HepG2 (cell line): ENCODE measurements around the gene PDZD7. TPM values are rescaled to one million over a fixed set of nuclear protein-coding genes. Genes with fewer than 3 reads are reported as not detected.

Source experiments
- ARHGAP35 ChIP-seq: sonication (generic); formaldehyde crosslinking; IDR thresholded peaks from 2 replicates; pipeline ENCODE4 v1.9.0; 2022; ENCODE audit warnings: mild to moderate bottlenecking, inconsistent platforms, moderate library complexity, missing genetic modification reagents, borderline replicate concordance
- CC2D1A ChIP-seq: sonication (generic); formaldehyde crosslinking; IDR thresholded peaks from 2 replicates; pipeline ENCODE4 v1.8.1; 2023; ENCODE audit warnings: mild to moderate bottlenecking, missing genetic modification reagents
- E2F2 ChIP-seq: sonication (generic); formaldehyde crosslinking; IDR thresholded peaks from 2 replicates; pipeline ENCODE4 v1.4.0; 2020; ENCODE audit warnings: missing genetic modification reagents, borderline replicate concordance
- ERF ChIP-seq: IDR thresholded peaks from 2 replicates; pipeline ENCODE4 v1.6.1; 2018; ENCODE audit warnings: missing biosample characterization, missing genetic modification reagents
- ETV6 ChIP-seq: sonication (generic); formaldehyde crosslinking; conservative IDR thresholded peaks from 2 replicates; pipeline ENCODE4 v1.4.0; 2020; ENCODE audit warnings: missing genetic modification reagents
- GABPA ChIP-seq, 2 experiments: IDR thresholded peaks; 2 replicates each; pipeline ENCODE4 v1.6.1; 2011 to 2016; ENCODE audit warnings: low read depth in 2 of 2, low read length in 1 of 2, missing biosample characterization in 1 of 2, missing genetic modification characterization in 1 of 2
- GATAD2A ChIP-seq: IDR thresholded peaks from 2 replicates; pipeline ENCODE4 v1.6.1; 2016
- HNRNPL ChIP-seq: fragments of 200-400 bp; formaldehyde crosslinking; IDR thresholded peaks from 2 replicates; pipeline ENCODE4 v1.6.1; 2017; ENCODE audit warnings: mild to moderate bottlenecking, low read depth, low read length
- KMT2B ChIP-seq: IDR thresholded peaks from 2 replicates; pipeline ENCODE4 v1.6.1; 2016; ENCODE audit warnings: missing genetic modification reagents, missing compliant biosample characterization
- LCORL ChIP-seq, 2 experiments: fragments of 450-650 bp in 1 of 2; sonication (generic) in 1 of 2; formaldehyde crosslinking in 1 of 2; IDR thresholded peaks; 2 replicates each; pipeline versions ENCODE4 v1.5.0 to v1.6.1; 2017 to 2020; ENCODE audit warnings: antibody characterized with exemption in 1 of 2, missing genetic modification reagents in 1 of 2
- MEF2D ChIP-seq: sonication (generic); formaldehyde crosslinking; IDR thresholded peaks from 2 replicates; pipeline ENCODE4 v1.5.1; 2020; ENCODE audit warnings: mild to moderate bottlenecking, missing genetic modification reagents
- MIER2 ChIP-seq: IDR thresholded peaks from 2 replicates; pipeline ENCODE4 v1.6.1; 2016; ENCODE audit warnings: missing biosample characterization, missing genetic modification reagents
- PLRG1 ChIP-seq: fragments of 450-650 bp; conservative IDR thresholded peaks from 2 replicates; pipeline ENCODE4 v1.6.1; 2016
- PRPF4 ChIP-seq: fragments of 200-400 bp; formaldehyde crosslinking; IDR thresholded peaks from 2 replicates; pipeline ENCODE4 v1.6.1; 2016; ENCODE audit warnings: low read length, low read depth; ENCODE audit not compliant: poor library complexity, severe bottlenecking
- SATB2 ChIP-seq: sonication (generic); formaldehyde crosslinking; IDR thresholded peaks from 2 replicates; pipeline ENCODE4 v1.5.0; 2020; ENCODE audit warnings: missing genetic modification reagents
- SIN3B ChIP-seq: fragments of 150-350 bp; IDR thresholded peaks from 2 replicates; pipeline ENCODE4 v1.6.1; 2014; ENCODE audit warnings: low read length
- SP5 ChIP-seq: IDR thresholded peaks from 2 replicates; pipeline ENCODE4 v1.6.1; 2016; ENCODE audit warnings: low read depth, borderline replicate concordance
- ZNF235 ChIP-seq: sonication (generic); formaldehyde crosslinking; IDR thresholded peaks from 2 replicates; pipeline ENCODE4 v1.8.1; 2023; ENCODE audit warnings: mild to moderate bottlenecking, missing genetic modification reagents, borderline replicate concordance
- ZNF501 ChIP-seq: sonication (generic); formaldehyde crosslinking; IDR thresholded peaks from 2 replicates; pipeline ENCODE4 v1.5.1; 2020; ENCODE audit warnings: mild to moderate bottlenecking, moderate library complexity, missing genetic modification reagents
- ZSCAN12 ChIP-seq: sonication (generic); formaldehyde crosslinking; IDR thresholded peaks from 2 replicates; pipeline ENCODE4 v1.9.0; 2021; ENCODE audit warnings: mild to moderate bottlenecking, missing genetic modification reagents
- polyA plus RNA-seq, 8 experiments: library from polyadenylated mRNA; depleted of rRNA in 3 of 8; stranded (reverse) in 7 of 8; unstranded in 1 of 8; fragments of >200 nt; fragmentation: Illumina TruSeq in 4 of 8; extraction: Trizol in 4 of 8; gene quantifications; 2 replicates each; pipeline versions ENCODE4 v1.2.1 to v1.2.3, GENCODE V29; 2011 to 2016; ENCODE audit warnings: low read depth in 4 of 8, missing spikeins in 1 of 8, mixed read lengths in 1 of 8; ENCODE audit not compliant: insufficient read depth in 1 of 8
- total RNA-seq, 5 experiments: library from RNA; depleted of rRNA; stranded (reverse); fragments of >200 nt; fragmentation: Illumina TruSeq; extraction: Trizol; gene quantifications; 2 replicates each; pipeline ENCODE4 v1.2.3, GENCODE V29; 2016; ENCODE audit warnings: low read depth in 1 of 5
- TF ChIP-seq, protein P1 (sequence below): sonication (generic); formaldehyde crosslinking; IDR thresholded peaks from 2 replicates; pipeline ENCODE4 v1.4.0; 2020; ENCODE audit warnings: missing genetic modification reagents
- TF ChIP-seq, protein P2 (sequence below): sonication (generic); formaldehyde crosslinking; IDR thresholded peaks from 2 replicates; pipeline ENCODE4 v1.4.0; 2020; ENCODE audit warnings: missing genetic modification reagents

PDZD7 gene
- total and polyA plus RNA-seq, 2 of the 13 experiments (the other 11 are each of a cell fraction or from before 2014, with no cell fraction given) = 0.58 to 0.73 TPM

GRCh38 chr10:100998183-100998990 is 32.5 kb downstream of the PDZD7 start (continued):
- TF ChIP-seq GABPA (IDR thresholded peaks at IDR 0.05; ENCODE audit: low read depth, low read length) = no peak
- TF ChIP-seq GABPA (CRISPR knock-in tag; IDR thresholded peaks at IDR 0.05; ENCODE audit: low read depth) = no peak
- TF ChIP-seq LCORL (IDR thresholded peaks at IDR 0.05) = 0 out of 2 replicates have a peak, but pooled peaks have one; percentile 16
- peak; percentile 31; the same call in 1 of the 2 replicates for TF ChIP-seq LCORL (CRISPR knock-in tag; IDR thresholded peaks at IDR 0.05)
- no peak for TF ChIP-seq KMT2B
- TF ChIP-seq E2F2 (CRISPR knock-in tag) = no peak
- TF ChIP-seq ZNF501 (CRISPR knock-in tag) = no peak; the same call in 1 of the 2 replicates
- TF ChIP-seq, protein P1, sequence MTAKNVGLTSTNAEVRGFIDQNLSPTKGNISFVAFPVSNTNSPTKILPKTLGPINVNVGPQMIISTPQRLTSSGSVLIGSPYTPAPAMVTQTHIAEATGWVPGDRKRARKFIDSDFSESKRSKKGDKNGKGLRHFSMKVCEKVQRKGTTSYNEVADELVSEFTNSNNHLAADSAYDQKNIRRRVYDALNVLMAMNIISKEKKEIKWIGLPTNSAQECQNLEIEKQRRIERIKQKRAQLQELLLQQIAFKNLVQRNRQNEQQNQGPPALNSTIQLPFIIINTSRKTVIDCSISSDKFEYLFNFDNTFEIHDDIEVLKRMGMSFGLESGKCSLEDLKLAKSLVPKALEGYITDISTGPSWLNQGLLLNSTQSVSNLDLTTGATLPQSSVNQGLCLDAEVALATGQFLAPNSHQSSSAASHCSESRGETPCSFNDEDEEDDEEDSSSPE = no peak
- 0 out of 2 replicates have a peak, but pooled peaks have one; percentile 9 for TF ChIP-seq MIER2 (CRISPR knock-in tag)
- TF ChIP-seq ARHGAP35 (CRISPR knock-in tag) = no peak
- TF ChIP-seq PRPF4 = peak; percentile 55
- no peak for TF ChIP-seq SATB2
- no peak; the same call in 1 of the 2 replicates for TF ChIP-seq GATAD2A (CRISPR knock-in tag)
- no peak for TF ChIP-seq SIN3B
- TF ChIP-seq ZNF235 (CRISPR knock-in tag) = 0 out of 2 replicates have a peak, but pooled peaks have one; percentile 52
- TF ChIP-seq PLRG1 = no peak
- TF ChIP-seq SP5 (CRISPR knock-in tag) = peak; percentile 66
- no peak for TF ChIP-seq ZSCAN12
- TF ChIP-seq MEF2D (CRISPR knock-in tag) = peak; percentile 94
- peak; percentile 25; the same call in 1 of the 2 replicates for TF ChIP-seq CC2D1A (CRISPR knock-in tag)
- 0 out of 2 replicates have a peak, but pooled peaks have one; percentile 14 for TF ChIP-seq HNRNPL
- TF ChIP-seq ETV6 = no peak
- TF ChIP-seq, protein P2, sequence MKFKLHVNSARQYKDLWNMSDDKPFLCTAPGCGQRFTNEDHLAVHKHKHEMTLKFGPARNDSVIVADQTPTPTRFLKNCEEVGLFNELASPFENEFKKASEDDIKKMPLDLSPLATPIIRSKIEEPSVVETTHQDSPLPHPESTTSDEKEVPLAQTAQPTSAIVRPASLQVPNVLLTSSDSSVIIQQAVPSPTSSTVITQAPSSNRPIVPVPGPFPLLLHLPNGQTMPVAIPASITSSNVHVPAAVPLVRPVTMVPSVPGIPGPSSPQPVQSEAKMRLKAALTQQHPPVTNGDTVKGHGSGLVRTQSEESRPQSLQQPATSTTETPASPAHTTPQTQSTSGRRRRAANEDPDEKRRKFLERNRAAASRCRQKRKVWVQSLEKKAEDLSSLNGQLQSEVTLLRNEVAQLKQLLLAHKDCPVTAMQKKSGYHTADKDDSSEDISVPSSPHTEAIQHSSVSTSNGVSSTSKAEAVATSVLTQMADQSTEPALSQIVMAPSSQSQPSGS (CRISPR knock-in tag) = no peak
- no peak for TF ChIP-seq ERF (CRISPR knock-in tag)
